ENCODE measurements around the gene YAE1. TPM values are rescaled to one million over a fixed set of nuclear protein-coding genes. Genes with fewer than 3 reads are reported as not detected.
A peak's percentile ranks its signal among the peaks of the same experiment; 100 is the strongest.

YAE1 gene
- total and polyA plus RNA-seq, 2 experiments from 2014 or later, result 21.8 to 40.5 TPM

GRCh38 chr7:39526666-39527065 lies 39.5 kb upstream of the YAE1 start:
- no peaks in the 10 kb centered on the region for H3K79me2 ChIP-seq (ENCODE audit: insufficient read depth)
- no peak overlapping the region for H3K4me3 ChIP-seq
- H3K9me3 ChIP-seq (ENCODE audit: low read depth), result no peaks in the 10 kb centered on the region
- H3K27ac ChIP-seq, result no peak overlapping the region
- TF ChIP-seq EZH2 (IDR thresholded peaks at IDR 0.05; ENCODE audit: insufficient read depth, poor library complexity, severe bottlenecking), result no peak
- TF ChIP-seq EZH2phosphoT487 (IDR thresholded peaks at IDR 0.05; ENCODE audit: insufficient read depth, low read depth), result no peak
- no peaks in the 10 kb centered on the region for H3K4me1 ChIP-seq (ENCODE audit: insufficient read depth)
- no peak overlapping the region for H2AFZ ChIP-seq
- H3K27me3 ChIP-seq (replicated peaks; ENCODE audit: insufficient read depth), result peaks cover 3% of the 10 kb centered on the region; the same call in 1 of the 2 replicates
- in situ Hi-C loops (cut with MboI), result no loop called here
- H3K9me2 ChIP-seq (ENCODE audit: insufficient read depth), result no peaks in the 10 kb centered on the region
- H3K9ac ChIP-seq, result no peak overlapping the region
- no peaks in the 10 kb centered on the region for H3K36me3 ChIP-seq (ENCODE audit: low read depth)
- no peak overlapping the region for H3K4me2 ChIP-seq (ENCODE audit: unreplicated experiment)
- no peaks in the 10 kb centered on the region for H4K20me1 ChIP-seq (ENCODE audit: insufficient read depth)
- H3F3A ChIP-seq (ENCODE audit: insufficient read depth), result no peaks in the 10 kb centered on the region
- DNase-seq, result no peak

- H3K79me2 ChIP-seq (ENCODE audit: insufficient read depth), result no peaks in the 10 kb centered on the region
- H3K27ac ChIP-seq, result no peak overlapping the region
- H3K9me3 ChIP-seq (ENCODE audit: low read depth), result no peaks in the 10 kb centered on the region
- H3K36me3 ChIP-seq (ENCODE audit: low read depth), result no peaks in the 10 kb centered on the region
- TF ChIP-seq EZH2 (IDR thresholded peaks at IDR 0.05; ENCODE audit: insufficient read depth, poor library complexity, severe bottlenecking), result no peak
- TF ChIP-seq EZH2phosphoT487 (IDR thresholded peaks at IDR 0.05; ENCODE audit: insufficient read depth, low read depth), result no peak
- no peak overlapping the region for H3K4me2 ChIP-seq (ENCODE audit: unreplicated experiment)
- H3K9ac ChIP-seq, result no peak overlapping the region
- peaks cover 3% of the 10 kb centered on the region; the same call in 1 of the 2 replicates for H3K27me3 ChIP-seq (replicated peaks; ENCODE audit: insufficient read depth)
- WGBS, 2 experiments (ENCODE audit: low coverage in 1 of 2, low lambda C conversion rate in 2 of 2, missing lambda C conversion rate in 2 of 2), result 45 to 49% methylated on average over 2 of the region's 2 CpGs
- H3K4me3 ChIP-seq, result no peak overlapping the region
- no peaks in the 10 kb centered on the region for H4K20me1 ChIP-seq (ENCODE audit: insufficient read depth)
- H2AFZ ChIP-seq, result no peak overlapping the region
- in situ Hi-C loops (cut with MboI), result no loop called here
- H3K4me1 ChIP-seq (ENCODE audit: insufficient read depth), result no peaks in the 10 kb centered on the region
- no peaks in the 10 kb centered on the region for H3K9me2 ChIP-seq (ENCODE audit: insufficient read depth)
- no peaks in the 10 kb centered on the region for H3F3A ChIP-seq (ENCODE audit: insufficient read depth)
- peak; percentile 11 for DNase-seq
These were observed 38.9 kb upstream of the YAE1 start for GRCh38 chr7:39527296-39527695.

GRCh38 chr7:39527951-39528350 lies 38.3 kb upstream of the YAE1 start:
- no peak overlapping the region for H3K9ac ChIP-seq
- H3K27me3 ChIP-seq (replicated peaks; ENCODE audit: insufficient read depth), result peaks cover 3% of the 10 kb centered on the region; the same call in 1 of the 2 replicates
- no peaks in the 10 kb centered on the region for H3F3A ChIP-seq (ENCODE audit: insufficient read depth)
- no peak for TF ChIP-seq EZH2 (IDR thresholded peaks at IDR 0.05; ENCODE audit: insufficient read depth, poor library complexity, severe bottlenecking)
- no peak for TF ChIP-seq EZH2phosphoT487 (IDR thresholded peaks at IDR 0.05; ENCODE audit: insufficient read depth, low read depth)
- H4K20me1 ChIP-seq (ENCODE audit: insufficient read depth), result no peaks in the 10 kb centered on the region
- H3K4me2 ChIP-seq (ENCODE audit: unreplicated experiment), result no peak overlapping the region
- H3K4me1 ChIP-seq (ENCODE audit: insufficient read depth), result no peaks in the 10 kb centered on the region
- no peaks in the 10 kb centered on the region for H3K9me2 ChIP-seq (ENCODE audit: insufficient read depth)
- H2AFZ ChIP-seq, result no peak overlapping the region
- peak; percentile 31 for DNase-seq
- H3K27ac ChIP-seq, result no peak overlapping the region
- no peaks in the 10 kb centered on the region for H3K9me3 ChIP-seq (ENCODE audit: low read depth)
- 89 to 92% methylated on average over 2 of the region's 2 CpGs for WGBS, 2 experiments (ENCODE audit: low coverage in 1 of 2, low lambda C conversion rate in 2 of 2, missing lambda C conversion rate in 2 of 2)
- H3K4me3 ChIP-seq, result no peak overlapping the region
- in situ Hi-C loops (cut with MboI), result no loop called here
- no peaks in the 10 kb centered on the region for H3K79me2 ChIP-seq (ENCODE audit: insufficient read depth)
- H3K36me3 ChIP-seq (ENCODE audit: low read depth), result no peaks in the 10 kb centered on the region

- H3K9me3 ChIP-seq (ENCODE audit: low read depth), result no peaks in the 10 kb centered on the region
- H3K27me3 ChIP-seq (replicated peaks; ENCODE audit: insufficient read depth), result peaks cover 3% of the 10 kb centered on the region; the same call in 1 of the 2 replicates
- H3K4me3 ChIP-seq, result no peak overlapping the region
- no peaks in the 10 kb centered on the region for H3K4me1 ChIP-seq (ENCODE audit: insufficient read depth)
- TF ChIP-seq EZH2 (IDR thresholded peaks at IDR 0.05; ENCODE audit: insufficient read depth, poor library complexity, severe bottlenecking) (no peak), EZH2phosphoT487 (IDR thresholded peaks at IDR 0.05; ENCODE audit: insufficient read depth, low read depth) (no peak)
- no peaks in the 10 kb centered on the region for H4K20me1 ChIP-seq (ENCODE audit: insufficient read depth)
- in situ Hi-C loops (cut with MboI), result no loop called here
- H3K9ac ChIP-seq, result no peak overlapping the region
- H3F3A ChIP-seq (ENCODE audit: insufficient read depth), result no peaks in the 10 kb centered on the region
- DNase-seq, result no peak
- H2AFZ ChIP-seq, result no peak overlapping the region
- no peaks in the 10 kb centered on the region for H3K79me2 ChIP-seq (ENCODE audit: insufficient read depth)
- no peaks in the 10 kb centered on the region for H3K9me2 ChIP-seq (ENCODE audit: insufficient read depth)
- no peak overlapping the region for H3K27ac ChIP-seq
- H3K36me3 ChIP-seq (ENCODE audit: low read depth), result no peaks in the 10 kb centered on the region
- H3K4me2 ChIP-seq (ENCODE audit: unreplicated experiment), result no peak overlapping the region
These were observed 37.4 kb upstream of the YAE1 start for GRCh38 chr7:39528849-39529248.

- Histone ChIP-seq H3F3A (ENCODE audit: insufficient read depth) (no peaks in the 10 kb centered on the region), H3K27ac (no peak overlapping the region), H3K9me2 (ENCODE audit: insufficient read depth) (no peaks in the 10 kb centered on the region), H3K79me2 (ENCODE audit: insufficient read depth) (no peaks in the 10 kb centered on the region), H3K4me3 (no peak overlapping the region), H2AFZ (no peak overlapping the region), H3K4me2 (ENCODE audit: unreplicated experiment) (no peak overlapping the region), H3K9me3 (ENCODE audit: low read depth) (no peaks in the 10 kb centered on the region), H3K27me3 (replicated peaks; ENCODE audit: insufficient read depth) (peaks cover 3% of the 10 kb centered on the region; the same call in 1 of the 2 replicates), H3K36me3 (ENCODE audit: low read depth) (no peaks in the 10 kb centered on the region), H3K4me1 (ENCODE audit: insufficient read depth) (no peaks in the 10 kb centered on the region), H4K20me1 (ENCODE audit: insufficient read depth) (no peaks in the 10 kb centered on the region), H3K9ac (no peak overlapping the region)
- TF ChIP-seq EZH2 (IDR thresholded peaks at IDR 0.05; ENCODE audit: insufficient read depth, poor library complexity, severe bottlenecking), result no peak
- no peak for TF ChIP-seq EZH2phosphoT487 (IDR thresholded peaks at IDR 0.05; ENCODE audit: insufficient read depth, low read depth)
- in situ Hi-C loops (cut with MboI), result no loop called here
- 28 to 39% methylated on average over 3 of the region's 3 CpGs for WGBS, 2 experiments (ENCODE audit: low coverage in 1 of 2, low lambda C conversion rate in 2 of 2, missing lambda C conversion rate in 2 of 2)
- no peak for DNase-seq
These were observed 36.6 kb upstream of the YAE1 start for GRCh38 chr7:39529582-39529981.
